HG03342 (cell line): Measurements from ENCODE around the gene INSC.
"Not testable (repeated sequence)": the region's sequence is repeated elsewhere in the genome, so short reads cannot be mapped to it uniquely, and the experiment has no call there.

ENCODE experiments used
- ATAC-seq: cut with Tn5 transposase; IDR thresholded peaks from one replicate; pipeline ENCODE4 v1.9.1; 2021; ENCODE audit warnings: mild to moderate bottlenecking, moderate library complexity; ENCODE audit not compliant: unreplicated experiment

INSC gene

GRCh38 chr11:15114501-15115475 lies at the start of gene INSC:
Gene INSC, plus strand, starts transcription at chr11:15114923. Its CDS starts 34,252 bp downstream, at chr11:15149175.
- ATAC-seq = no peak

- not testable (repeated sequence) for ATAC-seq
Observed at GRCh38 chr11:15069751-15070150, 45.0 kb upstream of the INSC start.

- no peak for ATAC-seq
Observed at GRCh38 chr11:15071556-15072255, 43.0 kb upstream of the INSC start.

GRCh38 chr11:15072551-15073143 lies 42.1 kb upstream of the INSC start:
- ATAC-seq = no peak

GRCh38 chr11:15073361-15074205 lies 41.1 kb upstream of the INSC start, which contains the start of gene CALCB:
Gene CALCB, plus strand, starts transcription at chr11:15073593. Its CDS starts 1,126 bp downstream, at chr11:15074719.
- ATAC-seq = no peak

GRCh38 chr11:15074206-15075161 lies 40.2 kb upstream of the INSC start:
- ATAC-seq = peak; percentile 92

GRCh38 chr11:15075162-15075526 lies 39.6 kb upstream of the INSC start:
- no peak for ATAC-seq

GRCh38 chr11:15091175-15091574 lies 23.5 kb upstream of the INSC start:
- ATAC-seq = no peak

- ATAC-seq = no peak
Observed at GRCh38 chr11:15091625-15092024, 23.1 kb upstream of the INSC start.

- ATAC-seq = peak; percentile 81
Observed at GRCh38 chr11:15093432-15093831, 21.3 kb upstream of the INSC start.

GRCh38 chr11:15095736-15096228 lies 18.9 kb upstream of the INSC start:
- ATAC-seq = no peak

- no peak for ATAC-seq
Observed at GRCh38 chr11:15097411-15097810, 17.3 kb upstream of the INSC start.

- no peak for ATAC-seq
Observed at GRCh38 chr11:15099267-15099666, 15.5 kb upstream of the INSC start.

GRCh38 chr11:15101072-15101709 lies 13.5 kb upstream of the INSC start:
- ATAC-seq = peak; percentile 85

- no peak for ATAC-seq
Observed at GRCh38 chr11:15104166-15104565, 10.6 kb upstream of the INSC start.

- ATAC-seq = no peak
Observed at GRCh38 chr11:15106201-15106965, 8.3 kb upstream of the INSC start.

GRCh38 chr11:15107730-15108515 lies 6.8 kb upstream of the INSC start:
- peak; percentile 71 for ATAC-seq
